Measurements from ENCODE around the gene ZDHHC6. TPM values are rescaled to one million over a fixed set of nuclear protein-coding genes. Genes with fewer than 3 reads are reported as not detected.

Gene ZDHHC6
- total RNA-seq, 4 donors from 2014 or later, result 20.2 to 44.1 (median 31.8) TPM

DNA sequence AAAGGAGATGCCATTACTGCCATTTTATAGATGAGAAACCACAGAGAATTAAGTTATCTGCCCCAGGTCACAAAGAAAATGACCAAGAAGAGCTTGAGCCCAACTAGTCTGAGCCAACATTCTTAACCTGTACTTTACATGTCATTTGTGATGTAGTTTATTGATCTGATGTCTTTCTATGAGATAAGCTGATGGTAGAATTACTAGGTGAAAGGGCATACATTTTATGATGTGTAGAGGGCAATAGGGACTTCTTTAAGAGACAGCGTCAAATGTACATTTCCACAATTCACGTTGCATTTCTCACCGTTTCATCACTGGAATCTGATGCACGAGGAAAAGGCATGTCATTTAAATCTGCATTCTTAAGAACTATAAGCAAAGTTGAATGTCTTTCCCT lies 61.5 kb downstream of the ZDHHC6 start:
- Histone ChIP-seq H3K4me3 (no peak overlapping the region), H3K9me3 (no peaks in the 10 kb centered on the region), H3K27ac (no peak overlapping the region), H3K36me3 (no peaks in the 10 kb centered on the region), H3K4me1 (peaks cover 0 to 5% (median 0%) of the 10 kb centered on the region in 4 donors), H3K27me3 (no peaks in the 10 kb centered on the region)
- TF ChIP-seq, protein P1, sequence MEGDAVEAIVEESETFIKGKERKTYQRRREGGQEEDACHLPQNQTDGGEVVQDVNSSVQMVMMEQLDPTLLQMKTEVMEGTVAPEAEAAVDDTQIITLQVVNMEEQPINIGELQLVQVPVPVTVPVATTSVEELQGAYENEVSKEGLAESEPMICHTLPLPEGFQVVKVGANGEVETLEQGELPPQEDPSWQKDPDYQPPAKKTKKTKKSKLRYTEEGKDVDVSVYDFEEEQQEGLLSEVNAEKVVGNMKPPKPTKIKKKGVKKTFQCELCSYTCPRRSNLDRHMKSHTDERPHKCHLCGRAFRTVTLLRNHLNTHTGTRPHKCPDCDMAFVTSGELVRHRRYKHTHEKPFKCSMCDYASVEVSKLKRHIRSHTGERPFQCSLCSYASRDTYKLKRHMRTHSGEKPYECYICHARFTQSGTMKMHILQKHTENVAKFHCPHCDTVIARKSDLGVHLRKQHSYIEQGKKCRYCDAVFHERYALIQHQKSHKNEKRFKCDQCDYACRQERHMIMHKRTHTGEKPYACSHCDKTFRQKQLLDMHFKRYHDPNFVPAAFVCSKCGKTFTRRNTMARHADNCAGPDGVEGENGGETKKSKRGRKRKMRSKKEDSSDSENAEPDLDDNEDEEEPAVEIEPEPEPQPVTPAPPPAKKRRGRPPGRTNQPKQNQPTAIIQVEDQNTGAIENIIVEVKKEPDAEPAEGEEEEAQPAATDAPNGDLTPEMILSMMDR (IDR thresholded peaks at IDR 0.05), result no peak
- no peak for TF ChIP-seq POLR2A (IDR thresholded peaks at IDR 0.05)
- TF ChIP-seq EP300 (IDR thresholded peaks at IDR 0.05), result no peak
- 40 to 56% methylated on average over 4 of the region's 4 CpGs for WGBS, 2 donors
- DNase-seq (ENCODE audit: low spot score in 2 of 2), result no peak

DNA sequence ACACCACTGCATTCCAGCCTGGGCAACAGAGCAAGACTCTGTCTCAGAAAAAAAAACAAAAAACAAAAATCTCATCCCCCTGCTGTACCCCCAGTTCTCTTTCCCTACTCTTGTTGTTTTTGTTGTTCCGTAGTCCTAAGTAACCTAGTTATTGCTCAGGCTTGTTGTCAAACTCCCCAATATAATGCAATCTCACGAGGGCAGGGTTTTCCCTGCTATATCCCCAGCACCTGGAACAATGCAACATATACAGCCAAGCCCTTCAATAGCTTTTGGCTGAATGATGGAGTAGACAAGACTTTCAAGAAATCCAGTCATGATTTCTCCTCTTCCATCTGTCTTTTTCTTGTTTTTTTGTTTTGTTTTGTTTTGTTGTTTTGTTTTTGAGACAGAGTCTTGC lies 62.6 kb downstream of the ZDHHC6 start:
- Histone ChIP-seq H3K4me3 (no peak overlapping the region), H3K9me3 (no peaks in the 10 kb centered on the region), H3K4me1 (peaks cover 0 to 2% (median 0%) of the 10 kb centered on the region in 4 donors), H3K36me3 (no peaks in the 10 kb centered on the region), H3K27ac (no peak overlapping the region), H3K27me3 (no peaks in the 10 kb centered on the region)
- no peak for DNase-seq (ENCODE audit: low spot score in 2 of 2)
- WGBS, 2 donors, result 63 to 76% methylated on average over 2 of the region's 2 CpGs
- TF ChIP-seq, protein P1 (IDR thresholded peaks at IDR 0.05), result no peak
- TF ChIP-seq POLR2A (IDR thresholded peaks at IDR 0.05), result no peak
- no peak for TF ChIP-seq EP300 (IDR thresholded peaks at IDR 0.05)

DNA sequence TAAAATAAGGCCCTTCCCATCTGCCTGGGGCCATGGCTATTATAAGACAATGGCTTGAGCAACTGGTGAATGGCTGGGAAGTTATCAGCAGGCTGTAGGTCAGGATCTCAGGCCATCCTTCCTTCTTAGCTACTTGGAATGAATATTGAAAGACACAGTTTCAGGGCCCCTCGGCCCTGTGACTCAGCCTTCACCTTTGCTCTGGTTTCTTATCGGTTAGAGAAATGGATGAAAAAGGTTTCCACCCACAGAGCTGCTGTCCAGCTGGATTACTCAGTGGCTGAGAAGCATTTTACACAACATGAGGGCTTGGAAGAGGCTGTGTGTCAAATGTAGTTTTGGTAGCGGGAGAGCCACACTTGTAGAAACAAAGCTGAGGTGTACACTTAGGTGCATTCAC lies 63.4 kb downstream of the ZDHHC6 start:
- no peak for DNase-seq (ENCODE audit: low spot score in 2 of 2)
- Histone ChIP-seq H3K36me3 (no peaks in the 10 kb centered on the region), H3K9me3 (no peaks in the 10 kb centered on the region), H3K27ac (no peak overlapping the region), H3K4me3 (no peak overlapping the region), H3K4me1 (no peaks in the 10 kb centered on the region), H3K27me3 (no peaks in the 10 kb centered on the region)
- 31 to 43% methylated on average over 3 of the region's 3 CpGs for WGBS, 2 donors
- TF ChIP-seq EP300 (IDR thresholded peaks at IDR 0.05) (no peak), POLR2A (IDR thresholded peaks at IDR 0.05) (no peak)
- TF ChIP-seq, protein P1 (IDR thresholded peaks at IDR 0.05), result no peak

DNA sequence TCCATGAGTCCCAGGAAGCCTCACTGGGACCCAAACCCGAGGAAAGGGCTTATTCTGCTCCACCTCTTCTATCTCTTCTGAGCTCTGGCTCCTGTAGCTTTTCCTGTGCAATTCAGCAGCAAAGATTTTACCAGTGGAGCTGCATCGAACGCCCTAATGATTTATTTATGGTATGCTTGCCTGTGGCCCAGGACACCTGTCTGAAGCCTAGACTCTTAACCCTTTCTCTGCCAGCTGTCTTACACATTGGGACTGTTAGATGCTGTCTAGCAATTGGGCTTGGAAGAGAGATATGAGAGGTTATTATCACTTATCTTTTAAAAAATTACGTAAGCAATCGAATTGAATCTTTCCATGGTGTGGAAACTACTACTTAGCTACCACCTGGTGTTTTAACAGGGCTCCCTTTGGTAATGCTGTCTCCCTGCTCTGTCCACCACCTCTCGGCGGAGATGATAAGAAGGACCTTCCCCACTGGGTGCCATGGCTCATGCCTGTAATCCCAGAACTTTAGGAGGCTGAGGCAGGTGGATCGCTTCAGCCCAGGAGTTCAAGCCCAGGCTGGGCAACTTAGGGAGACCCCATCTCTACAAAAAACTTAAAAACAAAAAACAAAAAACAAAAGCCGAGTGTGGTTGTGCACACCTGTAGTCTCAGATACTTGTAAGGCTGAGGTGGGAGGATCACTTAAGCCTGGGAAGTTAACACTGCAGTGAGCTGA lies 64.0 kb downstream of the ZDHHC6 start:
- WGBS, 2 donors, result 58 to 65% methylated on average over 9 of the region's 9 CpGs
- TF ChIP-seq, protein P1 (IDR thresholded peaks at IDR 0.05), result no peak
- TF ChIP-seq POLR2A (IDR thresholded peaks at IDR 0.05), result no peak
- no peak for TF ChIP-seq EP300 (IDR thresholded peaks at IDR 0.05)
- no peaks in the 10 kb centered on the region for H3K27me3 ChIP-seq
- no peaks in the 10 kb centered on the region for H3K36me3 ChIP-seq
- DNase-seq (ENCODE audit: low spot score in 2 of 2), result no peak
- H3K9me3 ChIP-seq, result no peaks in the 10 kb centered on the region
- H3K4me3 ChIP-seq, result no peak overlapping the region
- H3K4me1 ChIP-seq, result no peaks in the 10 kb centered on the region
- no peak overlapping the region for H3K27ac ChIP-seq

Other genes with a start within 250 kb of the ZDHHC6 start
- not detected for gene TECTB, start 163.5 kb downstream of the ZDHHC6 start, total RNA-seq
- gene ACSL5, start 72.8 kb downstream of the ZDHHC6 start, total RNA-seq, result 10 to 100 TPM; 12.2 to 22.7 (median 13.1) TPM
- 100 to 1,000 TPM in 3 of 4 donors, 10 to 100 TPM in 1; 96.5 to 253 (median 127) TPM for gene VTI1A, start 301 bp upstream of the ZDHHC6 start, total RNA-seq

Measured in tibial nerve (tissue), 4 donors.